ENCODE data around the gene SNRPN.
"Not testable (repeated sequence)": the region's sequence is repeated elsewhere in the genome, so short reads cannot be mapped to it uniquely, and the experiment has no call there.

SNRPN gene

GRCh38 chr15:24954783-24955530, at the start of gene SNRPN, which contains the start of gene SNURF:
TSS of gene SNRPN (plus strand) at chr15:24954987. CDS start at chr15:24974454, 19,467 bp downstream.
TSS of gene SNURF (plus strand) at chr15:24954987. CDS start at chr15:24955049, 62 bp downstream.
- peak; percentile 26 for DNase-seq (ENCODE audit: low read depth)

GRCh38 chr15:24916305-24917009, 38.3 kb upstream of the SNRPN start:
- DNase-seq (ENCODE audit: low read depth): no peak

GRCh38 chr15:24917431-24917830, 37.4 kb upstream of the SNRPN start:
- no peak for DNase-seq (ENCODE audit: low read depth)

- no peak for DNase-seq (ENCODE audit: low read depth)
Observed at GRCh38 chr15:24919446-24919845, 35.3 kb upstream of the SNRPN start.

- not testable (repeated sequence) for DNase-seq (ENCODE audit: low read depth)
Observed at GRCh38 chr15:24922781-24923180, 32.0 kb upstream of the SNRPN start.

GRCh38 chr15:24924153-24924552, 30.6 kb upstream of the SNRPN start:
- no peak for DNase-seq (ENCODE audit: low read depth)

- DNase-seq (ENCODE audit: low read depth): no peak
Observed at GRCh38 chr15:24924621-24925020, 30.2 kb upstream of the SNRPN start.

- not testable (repeated sequence) for DNase-seq (ENCODE audit: low read depth)
Observed at GRCh38 chr15:24931874-24932732, 22.7 kb upstream of the SNRPN start.

- DNase-seq (ENCODE audit: low read depth): no peak
Observed at GRCh38 chr15:24933716-24934115, 21.1 kb upstream of the SNRPN start.

GRCh38 chr15:24938224-24938623, 16.6 kb upstream of the SNRPN start:
- not testable (repeated sequence) for DNase-seq (ENCODE audit: low read depth)

GRCh38 chr15:24940236-24940635, 14.6 kb upstream of the SNRPN start:
- no peak for DNase-seq (ENCODE audit: low read depth)

GRCh38 chr15:24943361-24943760, 11.4 kb upstream of the SNRPN start:
- DNase-seq (ENCODE audit: low read depth): no peak

- no peak for DNase-seq (ENCODE audit: low read depth)
Observed at GRCh38 chr15:24944954-24945353, 9.8 kb upstream of the SNRPN start.

- no peak for DNase-seq (ENCODE audit: low read depth)
Observed at GRCh38 chr15:24945711-24946110, 9.1 kb upstream of the SNRPN start.

GRCh38 chr15:24948495-24948894, 6.3 kb upstream of the SNRPN start:
- no peak for DNase-seq (ENCODE audit: low read depth)

GRCh38 chr15:24955531-24955921, 739 bp downstream of the SNRPN start:
- DNase-seq (ENCODE audit: low read depth): peak; percentile 0

- peak; percentile 24 for DNase-seq (ENCODE audit: low read depth)
Observed at GRCh38 chr15:24956111-24956838, 1.5 kb downstream of the SNRPN start.

GRCh38 chr15:24957691-24958090, 2.9 kb downstream of the SNRPN start:
- no peak for DNase-seq (ENCODE audit: low read depth)

GRCh38 chr15:24961967-24962366, 7.2 kb downstream of the SNRPN start:
- no peak for DNase-seq (ENCODE audit: low read depth)

GRCh38 chr15:24962880-24963279, 8.1 kb downstream of the SNRPN start:
- no peak for DNase-seq (ENCODE audit: low read depth)

- no peak for DNase-seq (ENCODE audit: low read depth)
Observed at GRCh38 chr15:24966364-24967103, 11.7 kb downstream of the SNRPN start.
